ENCODE results near the gene NGF. TPM values are rescaled to one million over a fixed set of nuclear protein-coding genes. Genes with fewer than 3 reads are reported as not detected.

NGF gene
- total and polyA plus RNA-seq, 2 of the 4 experiments (the other 2 are of a cell fraction): 12.5 to 21.7 TPM

DNA sequence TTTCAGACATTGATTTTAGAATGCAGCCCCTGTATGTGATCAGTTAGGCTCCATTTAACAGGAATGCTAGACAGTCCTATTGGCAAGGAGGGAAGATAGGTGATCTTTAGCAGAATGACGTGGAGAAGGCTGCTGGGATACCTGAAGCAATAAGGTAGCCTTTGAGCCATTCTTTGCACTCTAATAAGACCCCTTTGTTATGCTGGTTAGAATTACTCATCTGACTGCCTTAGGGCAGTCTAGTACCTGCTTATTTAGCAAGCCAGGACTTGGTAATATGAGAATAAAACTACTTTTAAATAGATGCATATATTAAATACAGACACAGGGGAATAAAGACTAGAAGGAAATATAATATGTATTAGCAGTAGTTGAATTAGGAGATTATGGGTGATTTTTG is 29.1 kb downstream of the NGF start:
- Histone ChIP-seq H2AK9ac (replicated peaks; ENCODE audit: low read depth, low read length, poor library complexity) (no peak overlapping the region), H3K36me3 (ENCODE audit: control insufficient read depth, insufficient read depth, low read length) (no peaks in the 10 kb centered on the region), H2AFZ (replicated peaks; ENCODE audit: low read length, poor library complexity) (no peak overlapping the region), H4K91ac (ENCODE audit: insufficient read depth, low read depth, low read length) (no peak overlapping the region), H3K4me2 (ENCODE audit: low read depth, low read length) (no peak overlapping the region), H3K9me1 (ENCODE audit: insufficient read depth, low read length) (no peaks in the 10 kb centered on the region), H2BK5ac (ENCODE audit: low read depth, low read length, poor library complexity, severe bottlenecking) (no peak overlapping the region), H3K56ac (ENCODE audit: extremely low read depth, insufficient read depth, low read length) (no peak overlapping the region), H4K8ac (ENCODE audit: low read depth in 2 of 2, low read length in 2 of 2) (no peak overlapping the region), H2BK120ac (ENCODE audit: low read depth, low read length) (no peak overlapping the region), H2AK5ac (ENCODE audit: low read depth, low read length) (no peak overlapping the region), H3K18ac (ENCODE audit: low read depth, low read length) (no peak overlapping the region), H3K4me1 (ENCODE audit: control insufficient read depth, insufficient read depth, low read length) (peaks cover 3% of the 10 kb centered on the region), H3K14ac (replicated peaks; ENCODE audit: low read depth, low read length) (no peak overlapping the region), H4K20me1 (ENCODE audit: insufficient read depth, low read length) (no peaks in the 10 kb centered on the region), H3K79me1 (ENCODE audit: low read depth in 1 of 2, low read length in 2 of 2) (peaks cover 0 to 2% of the 10 kb centered on the region in 2 experiments; a peak in 1 of 4 replicates), H2BK20ac (ENCODE audit: low read depth, low read length) (no peak overlapping the region), H3K27ac (ENCODE audit: insufficient read depth, low read length) (no peak overlapping the region), H3K9ac (ENCODE audit: low read depth, low read length) (no peak overlapping the region), H3K4me3 (ENCODE audit: insufficient read depth, low read depth, low read length) (no peak overlapping the region), H3K27me3 (ENCODE audit: control insufficient read depth, insufficient read depth, low read length) (no peaks in the 10 kb centered on the region), H4K5ac (ENCODE audit: low read depth, low read length) (no peak overlapping the region), H3K9me3 (ENCODE audit: control insufficient read depth, insufficient read depth, low read length) (no peaks in the 10 kb centered on the region), H3K4ac (ENCODE audit: low read depth, low read length) (no peak overlapping the region), H2BK15ac (ENCODE audit: low read depth, low read length) (no peak overlapping the region), H3K23ac (ENCODE audit: low read depth, low read length) (no peak overlapping the region)
- no TSS peak for BruUV-seq (replicated peaks)
- intact Hi-C loops (cut with micrococcal nuclease): no loop called here
- ATAC-seq (ENCODE audit: low read depth): no peak
- ChIA-PET CTCF (no interaction called here), POLR2A (ENCODE audit: unreplicated experiment) (no interaction called here)
- dilution Hi-C loops (cut with HindIII; ENCODE audit: low sequenced_read_pairs, unreplicated experiment): no loop called here
- DNase-seq: no peak
- no CpG with 5 or more reads among the region's 1 CpG for WGBS, 2 experiments (ENCODE audit: extremely low coverage in 2 of 2, insufficient read length in 1 of 2)
- in situ Hi-C loops (cut with MboI; ENCODE audit: low sequenced_read_pairs): loop anchor here (25.0 kb wide), 1 partner anchor 572 kb away; no protein-coding TSS in a partner anchor
- TF ChIP-seq MXI1 (IDR thresholded peaks at IDR 0.05; ENCODE audit: borderline replicate concordance, low read depth, low read length): no peak
- TF ChIP-seq BHLHE40 (IDR thresholded peaks at IDR 0.05; ENCODE audit: low read depth, low read length): no peak
- no peak for TF ChIP-seq CEBPB (IDR thresholded peaks at IDR 0.05; ENCODE audit: low read depth, low read length)
- no peak for TF ChIP-seq CHD1 (IDR thresholded peaks at IDR 0.05; ENCODE audit: low read depth, low read length)
- no peak for TF ChIP-seq FOS (IDR thresholded peaks at IDR 0.05; ENCODE audit: low read depth, low read length)
- no peak for TF ChIP-seq MAFK (IDR thresholded peaks at IDR 0.05; ENCODE audit: low read depth, low read length)
- no peak for TF ChIP-seq MAZ (IDR thresholded peaks at IDR 0.05; ENCODE audit: borderline replicate concordance, low read depth, low read length)
- TF ChIP-seq, protein P1, sequence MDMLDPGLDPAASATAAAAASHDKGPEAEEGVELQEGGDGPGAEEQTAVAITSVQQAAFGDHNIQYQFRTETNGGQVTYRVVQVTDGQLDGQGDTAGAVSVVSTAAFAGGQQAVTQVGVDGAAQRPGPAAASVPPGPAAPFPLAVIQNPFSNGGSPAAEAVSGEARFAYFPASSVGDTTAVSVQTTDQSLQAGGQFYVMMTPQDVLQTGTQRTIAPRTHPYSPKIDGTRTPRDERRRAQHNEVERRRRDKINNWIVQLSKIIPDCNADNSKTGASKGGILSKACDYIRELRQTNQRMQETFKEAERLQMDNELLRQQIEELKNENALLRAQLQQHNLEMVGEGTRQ (IDR thresholded peaks at IDR 0.05; ENCODE audit: low read depth, low read length): no peak
- no peak for TF ChIP-seq SMC3 (IDR thresholded peaks at IDR 0.05; ENCODE audit: low read depth, low read length)
- no peak for TF ChIP-seq RCOR1 (IDR thresholded peaks at IDR 0.05; ENCODE audit: insufficient replicate concordance, low read length)
- no peak for TF ChIP-seq POLR2A (IDR thresholded peaks at IDR 0.05; ENCODE audit: low read depth, low read length)

All from IMR-90 (cell line).